Colonic mucosa (tissue), 4 donors: ENCODE results near the gene OSBP2. TPM values are rescaled to one million over a fixed set of nuclear protein-coding genes. Genes with fewer than 3 reads are reported as not detected.

Experiments
- DNase-seq: peaks from one replicate; pipeline ENCODE4 v3.0.0-alpha.2; 2020
- H3K27ac ChIP-seq: fragments of 200-600 bp; one replicate; pipeline ENCODE4 v1.8.0; 2021
- H3K27me3 ChIP-seq: fragments of 200-600 bp; one replicate; pipeline ENCODE4 v1.8.0; 2021
- H3K36me3 ChIP-seq: fragments of 200-600 bp; one replicate; pipeline ENCODE4 v1.8.0; 2021
- H3K4me1 ChIP-seq: fragments of 200-600 bp; one replicate; pipeline ENCODE4 v1.8.0; 2021; ENCODE audit warnings: mild to moderate bottlenecking
- H3K4me3 ChIP-seq: fragments of 200-600 bp; one replicate; pipeline ENCODE4 v1.8.0; 2021
- H3K9ac ChIP-seq, 2 donors: one replicate each; pipeline ENCODE4 v1.7.0; 2013; ENCODE audit warnings: control low read depth in 2 of 2, low read depth in 2 of 2, low read length in 2 of 2
- H3K9me3 ChIP-seq: fragments of 200-600 bp; one replicate; pipeline ENCODE4 v1.8.0; 2021
- CTCF ChIP-seq: fragments of 200-600 bp; IDR thresholded peaks from one replicate; pipeline ENCODE4 v1.8.0; 2022; ENCODE audit warnings: antibody characterized with exemption, mild to moderate bottlenecking
- intact Hi-C: fragments of 100-400 bp; cut with DNase I; formaldehyde crosslinking; loops from one replicate; pipeline ENCODE4 v1.14.1; 2022
- total RNA-seq, 2 donors: library from RNA; stranded (reverse); fragmentation: NEBNext Ultra II Directional in 1 of 2; extraction: Animal tissue kit (Norgen Biotek cat#: 25700) in 1 of 2; gene quantifications; one replicate each; pipeline ENCODE4 v1.2.1, GENCODE V29; 2021
- donor health status: healthy.
- donor health status: DM: no; HTN: no; CAD: no.
- donor health status: DM: no; HTN: no; CAD: no.

OSBP2 gene
- total RNA-seq, 2 donors from 2014 or later = 3.2 to 4.3 TPM

GRCh38 chr22:30868663-30869385 is 174.2 kb downstream of the OSBP2 start:
- Histone ChIP-seq H3K9me3 (no peaks in the 10 kb centered on the region), H3K27me3 (no peaks in the 10 kb centered on the region), H3K4me1 (no peaks in the 10 kb centered on the region), H3K27ac (no peak overlapping the region), H3K4me3 (no peak overlapping the region), H3K9ac (no peak overlapping the region), H3K36me3 (no peaks in the 10 kb centered on the region)
- intact Hi-C loops = loop anchor here (10.0 kb wide), 1 partner anchor 84 kb away; no protein-coding TSS in a partner anchor
- no peak for DNase-seq
- TF ChIP-seq CTCF = no peak

DNA sequence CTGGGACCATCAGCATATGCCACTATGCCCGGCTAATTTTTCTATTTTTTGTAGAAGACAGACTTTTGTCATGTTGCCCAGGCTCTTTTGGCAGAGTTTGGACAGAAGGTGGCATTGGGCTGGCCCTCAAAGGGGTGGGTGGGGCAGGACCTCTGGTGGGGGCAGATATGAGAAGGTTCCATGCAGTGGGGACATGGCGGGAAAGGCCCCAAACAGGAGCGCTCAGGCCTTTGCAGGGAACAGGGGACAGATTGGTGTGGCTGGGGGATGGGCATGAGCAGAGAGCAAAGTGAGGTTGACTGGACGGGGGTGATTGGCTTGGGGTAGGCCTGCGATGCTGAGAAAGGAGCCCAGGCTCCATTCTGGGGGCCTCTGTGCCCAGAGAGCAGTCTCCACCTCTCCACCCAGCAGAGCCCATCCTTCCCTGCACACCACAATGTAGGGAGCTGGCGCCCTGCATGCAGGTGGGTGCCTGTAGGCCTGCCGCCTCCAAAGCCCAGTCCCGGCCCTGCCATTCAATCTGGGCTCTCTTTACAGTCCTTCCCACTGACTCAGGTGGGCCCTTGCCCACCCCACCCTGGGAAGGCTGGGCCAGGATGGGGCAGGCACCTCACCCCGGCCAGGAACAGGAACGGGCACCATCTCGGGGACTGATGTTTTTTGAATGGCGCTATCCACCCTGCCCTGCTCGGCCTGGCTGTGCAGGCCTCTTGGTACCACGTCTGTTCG is 175.2 kb downstream of the OSBP2 start:
- Histone ChIP-seq H3K36me3 (no peaks in the 10 kb centered on the region), H3K27ac (no peak overlapping the region), H3K9me3 (no peaks in the 10 kb centered on the region), H3K27me3 (no peaks in the 10 kb centered on the region), H3K4me1 (no peaks in the 10 kb centered on the region), H3K9ac (no peak overlapping the region), H3K4me3 (no peak overlapping the region)
- intact Hi-C loops = loop anchor here (10.0 kb wide), 1 partner anchor 85 kb away; no protein-coding TSS in a partner anchor
- no peak for TF ChIP-seq CTCF
- DNase-seq = no peak

DNA sequence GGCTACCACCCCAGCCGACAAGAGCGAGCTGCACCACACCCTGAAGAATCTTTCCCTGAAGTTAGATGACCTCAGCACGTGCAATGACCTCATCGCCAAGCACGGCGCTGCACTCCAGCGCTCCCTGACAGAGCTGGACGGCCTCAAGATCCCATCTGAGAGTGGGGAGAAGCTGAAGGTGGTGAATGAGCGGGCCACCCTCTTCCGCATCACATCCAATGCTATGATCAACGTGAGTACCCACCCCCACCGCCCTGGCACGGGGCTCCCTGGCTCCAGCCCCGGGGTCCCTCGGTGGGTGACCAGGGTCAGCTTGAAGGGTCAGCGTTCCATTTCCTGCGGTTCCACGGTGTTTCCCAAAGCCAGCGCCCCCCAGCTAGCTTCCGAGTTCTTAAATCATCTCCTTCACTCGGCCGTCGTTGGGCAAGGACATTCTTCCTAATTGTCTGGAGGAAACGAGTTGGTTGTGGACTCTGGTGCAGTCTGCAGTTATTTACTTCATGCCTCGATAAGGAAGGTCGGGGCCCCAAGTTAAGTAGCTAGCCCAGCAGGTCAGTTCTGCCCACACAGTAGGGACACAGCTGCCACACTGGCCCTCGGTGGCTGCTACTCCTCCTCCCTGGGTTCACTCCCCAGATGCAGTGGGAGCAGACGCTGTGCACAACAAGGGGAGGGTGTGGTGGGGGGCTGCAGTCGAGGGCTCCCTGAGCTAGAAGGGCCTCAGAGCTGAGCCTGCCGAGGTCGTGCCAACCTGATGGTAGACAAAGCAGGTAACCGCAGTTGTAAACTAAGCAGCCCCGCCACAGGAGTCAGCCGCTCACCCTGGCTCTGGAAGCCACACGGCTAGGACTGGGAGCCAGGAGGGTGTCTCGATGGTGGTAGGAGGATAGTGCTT is 176.0 kb downstream of the OSBP2 start:
- no peaks in the 10 kb centered on the region for H3K4me1 ChIP-seq
- H3K4me3 ChIP-seq = no peak overlapping the region
- no peak for TF ChIP-seq CTCF
- intact Hi-C loops = no loop called here
- H3K27me3 ChIP-seq = no peaks in the 10 kb centered on the region
- H3K9me3 ChIP-seq = no peaks in the 10 kb centered on the region
- no peaks in the 10 kb centered on the region for H3K36me3 ChIP-seq
- H3K9ac ChIP-seq = no peak overlapping the region
- no peak for DNase-seq
- no peak overlapping the region for H3K27ac ChIP-seq

- H3K9ac ChIP-seq = no peak overlapping the region
- no peak for DNase-seq
- no peaks in the 10 kb centered on the region for H3K27me3 ChIP-seq
- no peak for TF ChIP-seq CTCF
- no peak overlapping the region for H3K4me3 ChIP-seq
- no peak overlapping the region for H3K27ac ChIP-seq
- H3K9me3 ChIP-seq = no peaks in the 10 kb centered on the region
- intact Hi-C loops = no loop called here
- H3K36me3 ChIP-seq = no peaks in the 10 kb centered on the region
- H3K4me1 ChIP-seq = no peaks in the 10 kb centered on the region
These were observed 177.0 kb downstream of the OSBP2 start for GRCh38 chr22:30871391-30872284.
